NCI-H2029 treated with DMSO at 0.1 percent for 48 hours (cell line): ENCODE measurements around the gene EXPH5.

Experiments used
- DNase-seq: peaks from one replicate; lab custom pipeline; 2025; lab: John Stamatoyannopoulos, UW

Gene EXPH5

DNA sequence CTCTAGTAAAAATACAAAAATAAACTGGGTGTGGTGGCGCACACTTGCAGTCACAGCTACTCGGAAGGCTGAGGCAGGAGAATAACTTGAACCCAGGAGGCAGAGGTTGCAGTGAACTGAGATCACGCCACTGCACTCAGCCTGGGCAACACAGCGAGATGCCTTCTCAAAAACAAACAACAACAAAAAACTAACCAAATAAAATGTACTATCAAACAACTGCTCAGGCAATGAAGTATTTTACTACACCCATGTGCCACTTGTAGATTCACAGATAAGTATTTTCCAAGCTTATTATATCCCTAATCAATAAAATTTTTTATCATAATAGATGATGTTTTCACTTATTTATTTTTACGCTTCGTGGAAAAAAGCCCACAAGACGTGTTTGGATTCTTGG lies 127.2 kb downstream of the EXPH5 start:
- no peak for DNase-seq
